Activated CD8-positive, alpha-beta memory T cell treated with anti-CD3 and anti-CD28 coated beads, Interleukin-2, amount 50 U/mL, for 24 hours (primary cell): ENCODE results near the gene LTO1.

Experiments
- DNase-seq: peaks from one replicate; pipeline ENCODE4 v3.0.0-alpha.2; 2020; ENCODE audit errors: extremely low read depth

Gene LTO1

DNA sequence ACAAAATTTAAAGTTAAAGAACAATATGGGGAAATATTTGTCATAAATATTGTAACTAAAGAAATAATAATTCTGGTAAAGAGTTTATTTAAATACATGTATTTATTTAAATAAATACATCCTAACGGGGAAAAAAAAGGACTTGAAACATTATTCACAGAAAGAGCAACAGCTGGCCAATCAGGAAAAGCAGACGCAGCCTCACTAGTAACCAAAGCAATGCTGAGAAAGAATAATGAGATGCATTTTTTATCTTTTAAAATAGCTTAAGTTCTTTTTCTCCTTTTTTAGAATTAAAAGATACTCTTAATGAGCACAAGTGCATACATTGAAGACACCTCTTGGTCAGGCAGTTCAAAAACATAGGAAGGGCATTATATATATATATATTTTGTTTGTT lies 2.6 kb upstream of the LTO1 start:
- DNase-seq, result no peak

DNA sequence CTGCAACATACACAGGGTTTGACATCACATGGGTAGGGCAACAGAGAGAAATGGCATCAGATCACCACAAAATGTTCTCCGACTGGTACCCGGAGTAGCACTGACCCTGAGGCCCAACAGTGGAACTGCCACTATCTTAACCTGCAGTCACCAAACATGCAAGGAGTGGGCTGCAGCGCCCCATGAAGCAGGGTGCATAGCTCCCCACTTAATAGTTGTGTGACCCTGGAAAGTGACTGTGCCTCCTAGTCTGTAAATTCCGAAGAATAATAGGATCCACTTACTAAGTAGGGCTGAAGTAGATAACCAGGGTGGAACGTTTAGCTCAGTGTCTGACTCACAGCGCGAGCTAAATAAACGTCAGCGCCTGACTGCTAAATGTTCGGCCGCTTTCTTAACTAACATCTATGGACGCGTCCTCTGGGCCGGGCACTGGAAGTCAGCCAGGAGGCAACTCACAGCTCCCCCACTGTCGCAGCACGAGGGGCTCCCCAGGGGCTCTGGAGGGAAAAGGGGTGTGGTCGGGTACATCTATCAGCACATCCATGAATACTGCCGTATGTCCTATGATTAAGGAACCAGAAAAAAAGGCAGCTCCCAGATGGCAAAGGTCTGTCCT lies 777 bp downstream of the LTO1 start:
- no peak for DNase-seq

GRCh38 chr11:69671734-69672465 lies 3.3 kb downstream of the LTO1 start:
- DNase-seq, result no peak

GRCh38 chr11:69670158-69670845 lies 4.9 kb downstream of the LTO1 start:
- no peak for DNase-seq

DNA sequence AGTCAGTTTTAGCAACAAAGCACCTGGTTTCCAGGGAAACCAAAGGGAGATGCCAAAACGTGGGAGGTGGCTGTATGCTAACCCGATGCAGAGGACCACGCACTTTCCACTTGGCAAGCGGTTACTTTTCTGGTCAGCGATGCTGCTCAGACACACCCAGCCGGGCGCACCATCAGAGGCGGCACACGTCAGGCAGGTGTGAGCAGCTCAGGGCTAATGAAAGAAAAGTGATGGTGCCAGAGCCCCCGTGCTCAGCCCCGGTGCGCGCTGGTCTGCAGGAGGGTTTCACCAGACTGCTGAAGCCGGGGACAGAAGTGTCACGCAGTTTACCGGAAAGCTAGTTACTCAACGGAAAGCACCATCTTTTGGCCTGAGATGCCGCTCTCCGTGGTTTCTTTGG lies 5.7 kb downstream of the LTO1 start:
- no peak for DNase-seq

DNA sequence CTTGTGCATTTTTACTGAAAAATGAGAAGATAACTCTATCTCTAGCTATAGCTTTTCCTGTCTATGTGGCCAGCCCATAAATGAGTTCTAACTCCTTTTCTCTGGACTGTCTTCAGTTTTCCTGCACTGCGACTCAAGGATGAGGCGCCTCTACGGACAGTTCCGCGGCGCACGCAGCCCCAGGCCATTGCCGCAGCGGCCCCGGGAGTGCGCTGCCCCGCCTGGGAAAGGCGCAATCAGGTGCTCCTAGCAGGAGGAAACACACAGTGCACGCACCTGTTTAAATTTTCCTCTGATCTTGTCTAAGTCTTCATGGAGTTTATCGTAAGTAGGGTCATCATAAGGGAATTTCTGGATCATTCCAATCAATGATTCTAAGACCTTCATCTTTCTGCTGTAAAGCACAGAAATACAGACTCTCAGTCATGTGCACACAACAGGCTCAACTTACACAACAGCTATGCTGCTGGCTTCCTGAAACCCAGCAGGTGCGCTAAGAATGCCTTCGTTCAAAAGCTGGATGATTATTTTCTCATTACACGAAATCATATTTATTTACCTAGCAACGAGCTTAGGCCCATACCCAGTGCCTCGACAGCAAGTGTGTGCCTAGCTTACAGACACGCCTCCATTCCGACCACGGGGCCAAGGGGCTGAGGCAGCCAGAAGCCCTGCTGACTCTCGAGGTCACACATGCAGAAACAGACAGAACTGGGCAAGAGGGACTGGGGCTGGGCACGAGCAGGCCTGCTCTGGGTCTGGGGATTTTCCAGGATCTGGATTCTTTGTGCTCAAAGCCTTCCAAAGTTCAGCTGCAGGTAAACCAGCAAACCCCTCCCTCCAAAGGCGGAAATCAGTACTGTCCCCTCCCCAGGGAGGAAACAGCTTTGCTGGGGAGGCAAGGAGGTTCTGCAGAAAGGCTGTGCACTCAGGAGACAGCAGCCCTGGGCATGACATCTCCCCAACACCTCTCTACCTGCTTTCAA lies 7.2 kb downstream of the LTO1 start:
- DNase-seq, result no peak

DNA sequence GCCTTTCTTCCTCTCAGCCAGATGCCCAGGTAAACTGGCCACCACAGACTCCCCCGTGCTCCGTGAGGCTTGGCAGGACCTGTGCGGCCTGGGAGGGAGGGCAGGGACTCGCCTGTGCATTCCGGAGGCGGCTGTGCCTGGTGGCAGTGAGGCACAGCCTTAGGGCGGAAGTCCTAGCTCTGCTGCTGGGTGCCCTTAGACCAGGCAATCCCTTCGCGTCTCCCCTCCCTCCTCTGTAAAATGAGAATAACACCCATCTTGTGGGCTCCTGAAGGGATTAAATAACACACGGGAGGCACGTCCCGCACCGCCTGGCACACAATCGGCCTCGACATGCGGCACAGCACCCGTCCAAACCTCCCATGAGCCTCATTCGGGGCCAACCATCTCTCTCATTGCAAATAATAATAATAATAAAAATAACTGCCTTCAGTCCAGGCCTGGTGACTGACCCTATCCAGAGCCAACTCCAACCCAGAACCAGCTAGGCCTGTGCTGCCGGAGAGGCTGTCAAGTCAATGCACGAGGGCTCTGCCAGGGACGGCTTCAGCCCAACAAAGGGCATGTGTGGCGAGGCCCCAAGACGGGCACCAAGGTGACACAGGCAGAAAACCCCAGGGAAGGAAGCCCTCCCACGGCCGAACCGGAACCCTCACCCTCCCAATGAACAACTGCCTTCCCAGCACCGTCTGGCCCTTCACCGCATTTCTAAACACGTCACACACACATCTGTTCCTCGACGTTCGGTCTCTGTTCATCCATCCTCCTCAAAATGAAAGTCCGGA lies 8.2 kb downstream of the LTO1 start:
- DNase-seq, result no peak

- no peak for DNase-seq
These were observed 8.9 kb downstream of the LTO1 start for GRCh38 chr11:69666261-69666660.

- DNase-seq, result no peak
These were observed 9.5 kb downstream of the LTO1 start for GRCh38 chr11:69665669-69666068.

- no peak for DNase-seq
These were observed 10.3 kb downstream of the LTO1 start for GRCh38 chr11:69664901-69665300.

DNA sequence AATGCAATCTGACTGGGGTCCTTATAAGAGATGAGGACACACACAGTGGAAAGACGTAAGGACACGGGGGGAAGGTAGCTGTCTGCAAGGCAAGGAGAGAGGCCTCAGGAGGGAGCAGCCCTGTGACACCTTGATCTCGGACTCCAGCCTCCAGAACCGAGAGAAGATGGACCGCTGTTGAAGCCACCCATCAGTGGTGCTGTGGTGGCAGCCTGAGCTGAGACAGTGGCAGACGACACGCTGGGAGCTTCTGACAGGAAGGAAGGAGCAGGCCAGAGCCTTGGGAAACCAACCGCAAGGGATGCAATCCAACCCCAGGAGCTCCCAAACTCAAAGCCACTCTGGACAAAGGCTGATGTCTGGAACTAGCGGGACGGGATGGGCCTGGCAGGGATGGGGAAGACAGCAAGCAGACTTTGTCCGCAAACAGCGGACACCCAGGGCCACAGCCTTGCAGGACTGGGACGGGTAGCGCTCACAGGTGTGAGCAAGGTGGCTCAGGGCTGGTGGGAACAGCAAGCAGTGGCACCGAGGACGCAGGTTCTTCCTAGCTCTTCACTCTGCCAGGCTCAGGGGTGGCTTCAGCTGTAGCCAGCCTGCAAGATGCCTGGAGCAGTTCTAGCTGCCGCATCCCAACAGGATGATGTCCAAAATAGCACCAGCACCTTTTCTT lies 10.9 kb downstream of the LTO1 start:
- no peak for DNase-seq

- no peak for DNase-seq
These were observed 11.8 kb downstream of the LTO1 start for GRCh38 chr11:69663326-69663725.

- no peak for DNase-seq
These were observed 12.3 kb downstream of the LTO1 start for GRCh38 chr11:69662806-69663205.

DNA sequence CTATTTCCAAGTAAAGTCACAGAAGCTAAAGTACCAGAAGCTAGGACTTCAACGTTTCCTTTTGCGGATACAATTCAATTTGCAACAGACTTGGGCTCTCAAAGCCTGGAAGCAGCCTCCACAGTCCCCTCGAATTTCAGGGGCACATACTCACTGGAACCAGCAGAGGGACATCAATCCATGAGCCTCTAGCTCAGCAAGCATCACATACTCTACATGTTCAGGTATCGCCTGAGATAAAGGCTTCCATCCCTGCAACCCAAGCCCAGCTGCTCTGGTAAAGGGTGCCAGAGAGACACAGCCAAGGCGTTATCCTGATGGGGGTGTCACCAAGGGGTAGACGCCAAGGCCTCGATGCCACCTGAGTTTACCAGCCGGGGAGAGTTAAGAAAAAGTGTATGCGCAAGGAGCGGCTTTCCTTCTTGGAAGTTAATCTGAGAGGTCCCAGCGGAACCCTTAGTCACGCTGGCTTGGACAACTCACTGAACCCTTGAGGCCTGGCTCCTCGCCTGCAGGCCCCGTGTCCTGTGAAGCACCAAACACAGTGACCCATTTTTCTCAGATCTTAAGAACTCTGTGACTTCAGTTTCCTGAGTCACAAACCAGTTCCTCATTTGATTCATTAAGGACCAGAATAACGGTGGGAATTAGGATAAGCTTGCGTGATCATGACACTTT lies 13.0 kb downstream of the LTO1 start:
- no peak for DNase-seq

DNA sequence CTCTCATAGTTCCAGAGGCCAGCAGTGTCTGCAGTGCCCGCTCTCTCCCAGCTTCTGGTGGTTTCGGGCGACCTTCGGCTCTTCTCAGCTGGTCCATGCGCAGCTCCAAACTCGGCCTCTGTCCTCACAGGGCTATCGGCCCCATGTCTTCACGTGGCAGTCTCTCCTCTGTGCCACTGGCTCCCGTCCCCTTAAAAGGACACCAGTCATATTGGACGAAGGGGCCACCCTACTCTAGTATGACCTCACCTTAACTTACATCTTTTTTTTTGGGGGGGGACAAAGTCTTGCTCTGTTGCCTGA lies 13.8 kb downstream of the LTO1 start:
- no peak for DNase-seq

- DNase-seq, result no peak
These were observed 15.1 kb downstream of the LTO1 start for GRCh38 chr11:69660001-69660500.

GRCh38 chr11:69659591-69659990 lies 15.6 kb downstream of the LTO1 start:
- DNase-seq, result no peak

DNA sequence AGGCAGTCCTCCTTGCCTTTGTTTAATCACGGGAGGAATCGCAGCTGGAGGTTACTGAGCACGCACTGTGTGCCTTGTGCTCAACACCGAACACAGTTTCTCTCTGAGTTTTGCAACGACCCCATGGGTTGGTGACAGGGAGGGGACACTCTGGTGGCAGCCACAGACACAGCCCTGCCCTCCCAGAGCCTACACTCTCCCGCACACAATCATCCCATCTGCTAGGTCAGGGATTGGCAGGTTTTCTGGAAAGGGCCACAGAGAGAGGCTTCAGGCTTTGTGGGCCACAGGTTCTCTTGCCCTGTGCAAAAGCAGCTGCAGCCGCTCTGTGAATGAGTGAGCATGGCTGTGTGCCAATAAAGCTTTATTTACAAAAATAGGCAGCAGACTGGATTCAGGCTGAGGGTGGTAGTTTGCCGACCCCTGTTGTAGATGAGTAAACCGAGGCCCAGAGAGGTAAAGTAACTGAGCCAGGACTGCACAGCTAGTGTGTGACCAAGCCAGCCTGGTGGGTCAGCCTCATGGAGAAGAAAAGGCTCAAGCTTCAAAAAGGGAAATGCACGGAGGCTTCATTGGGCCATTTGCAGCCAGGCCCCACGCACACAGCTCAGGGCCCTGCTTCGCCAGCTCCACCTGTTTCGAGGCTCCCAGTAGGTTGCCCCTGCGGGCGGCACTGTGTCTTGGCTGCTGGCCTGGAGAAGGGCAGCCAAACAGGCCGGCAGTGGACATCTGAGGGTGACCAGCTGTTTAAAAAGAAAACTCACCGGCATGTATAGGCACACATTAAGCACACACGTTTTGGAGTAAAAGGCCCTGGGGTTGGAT lies 16.3 kb downstream of the LTO1 start:
- DNase-seq, result no peak
